ENCODE data around the gene DEFB112.

DNA sequence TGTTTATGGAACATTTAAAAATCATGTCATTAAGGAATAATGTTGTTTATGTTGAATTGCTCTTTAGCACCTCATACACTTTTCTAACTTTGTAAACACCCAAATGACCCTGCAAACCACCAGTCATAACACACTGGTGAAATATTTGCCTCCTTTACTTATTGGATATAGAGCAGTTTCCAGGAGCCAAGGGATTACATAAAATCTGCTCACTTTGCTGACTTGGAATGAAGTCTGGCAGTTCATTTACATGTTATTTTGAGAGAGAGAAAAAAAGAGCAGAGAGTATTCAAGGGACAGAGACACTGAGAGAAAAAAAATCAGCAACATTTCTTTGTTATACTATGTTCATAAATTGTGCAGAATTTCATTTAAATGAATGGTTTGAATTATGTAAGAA lies 46.6 kb upstream of the DEFB112 start:
- TF ChIP-seq POLR2A (IDR thresholded peaks at IDR 0.05; ENCODE audit: low read depth, low read length), result no peak
- TF ChIP-seq POLR2AphosphoS5 (IDR thresholded peaks at IDR 0.05; ENCODE audit: low read depth, low read length), result no peak
- no peak for TF ChIP-seq SPI1 (IDR thresholded peaks at IDR 0.05; ENCODE audit: low read depth, low read length)

Measured in GM12891 (cell line).